Measurements from ENCODE around the gene ERC2.

The ERC2 gene

DNA sequence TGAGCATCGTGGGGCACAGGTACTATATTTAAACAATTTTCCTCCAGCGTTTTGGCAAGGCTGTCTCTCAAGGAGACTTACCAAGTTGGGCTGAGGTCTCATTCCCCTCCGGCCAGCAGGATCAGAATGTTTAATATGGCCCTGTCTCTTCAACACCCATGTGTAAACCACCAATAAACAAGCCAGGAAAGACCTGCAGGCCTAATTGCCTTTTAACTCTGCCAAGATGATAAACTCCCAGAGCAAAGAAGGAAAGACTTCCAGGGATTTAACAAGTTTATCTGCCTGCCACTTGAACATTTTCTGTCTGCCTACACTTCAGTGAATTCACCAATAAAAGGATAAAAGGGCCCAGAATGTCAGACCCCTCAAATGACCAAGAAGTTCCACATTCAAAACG is 850.9 kb downstream of the ERC2 start:
- Histone ChIP-seq H3K4me3 (ENCODE audit: low read depth, low read length) (no peak overlapping the region), H3K36me3 (ENCODE audit: control insufficient read depth in 2 of 2, insufficient read depth in 1 of 2, low read length in 2 of 2) (no peaks in the 10 kb centered on the region), H3K4me1 (ENCODE audit: control insufficient read depth, insufficient read depth, low read length) (peaks cover 23% of the 10 kb centered on the region), H3K27ac (ENCODE audit: extremely low read depth, low read depth, low read length) (no peak overlapping the region), H3K9me3 (ENCODE audit: control insufficient read depth, insufficient read depth, low read depth, low read length) (no peaks in the 10 kb centered on the region)
- TF ChIP-seq ZBTB7A (tag by site-specific recombination; IDR thresholded peaks at IDR 0.05; ENCODE audit: low read depth) (no peak), FEZF1 (tag by site-specific recombination; IDR thresholded peaks at IDR 0.05) (peak; percentile 76)
- TF ChIP-seq, protein P1, sequence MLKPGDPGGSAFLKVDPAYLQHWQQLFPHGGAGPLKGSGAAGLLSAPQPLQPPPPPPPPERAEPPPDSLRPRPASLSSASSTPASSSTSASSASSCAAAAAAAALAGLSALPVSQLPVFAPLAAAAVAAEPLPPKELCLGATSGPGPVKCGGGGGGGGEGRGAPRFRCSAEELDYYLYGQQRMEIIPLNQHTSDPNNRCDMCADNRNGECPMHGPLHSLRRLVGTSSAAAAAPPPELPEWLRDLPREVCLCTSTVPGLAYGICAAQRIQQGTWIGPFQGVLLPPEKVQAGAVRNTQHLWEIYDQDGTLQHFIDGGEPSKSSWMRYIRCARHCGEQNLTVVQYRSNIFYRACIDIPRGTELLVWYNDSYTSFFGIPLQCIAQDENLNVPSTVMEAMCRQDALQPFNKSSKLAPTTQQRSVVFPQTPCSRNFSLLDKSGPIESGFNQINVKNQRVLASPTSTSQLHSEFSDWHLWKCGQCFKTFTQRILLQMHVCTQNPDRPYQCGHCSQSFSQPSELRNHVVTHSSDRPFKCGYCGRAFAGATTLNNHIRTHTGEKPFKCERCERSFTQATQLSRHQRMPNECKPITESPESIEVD (tag by site-specific recombination; IDR thresholded peaks at IDR 0.05), result peak; percentile 62
- ChIA-PET POLR2A (no interaction called here), CTCF (no interaction called here)

DNA sequence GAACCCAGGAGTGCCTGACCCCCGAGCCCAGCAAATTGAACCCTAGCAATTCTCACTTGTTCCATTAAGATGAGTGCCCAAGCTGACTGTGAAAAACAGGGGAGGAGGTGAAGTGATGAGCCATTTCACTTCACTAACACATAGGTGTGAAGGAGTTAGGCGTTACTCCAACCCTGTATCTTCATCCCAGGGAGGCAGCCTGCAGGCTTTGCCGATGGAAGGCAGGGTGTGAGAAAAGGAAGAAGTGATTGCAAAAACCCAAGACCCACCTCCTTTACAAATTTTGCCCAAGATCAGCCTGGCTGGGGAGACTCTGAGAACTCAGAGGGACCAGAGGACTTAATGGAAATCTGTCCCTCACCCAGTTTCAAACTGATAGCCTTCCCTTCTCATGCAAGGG is 851.5 kb downstream of the ERC2 start:
- Histone ChIP-seq H3K36me3 (ENCODE audit: control insufficient read depth in 2 of 2, insufficient read depth in 1 of 2, low read length in 2 of 2) (no peaks in the 10 kb centered on the region), H3K9me3 (ENCODE audit: control insufficient read depth, insufficient read depth, low read depth, low read length) (no peaks in the 10 kb centered on the region), H3K27ac (ENCODE audit: extremely low read depth, low read depth, low read length) (no peak overlapping the region), H3K4me3 (ENCODE audit: low read depth, low read length) (no peak overlapping the region), H3K4me1 (ENCODE audit: control insufficient read depth, insufficient read depth, low read length) (peaks cover 20% of the 10 kb centered on the region)
- POLR2A ChIA-PET, result no interaction called here
- TF ChIP-seq ZNF37A (tag by site-specific recombination; IDR thresholded peaks at IDR 0.05) (no peak), ZSCAN16 (tag by site-specific recombination; IDR thresholded peaks at IDR 0.05) (no peak)
- TF ChIP-seq, protein P2, sequence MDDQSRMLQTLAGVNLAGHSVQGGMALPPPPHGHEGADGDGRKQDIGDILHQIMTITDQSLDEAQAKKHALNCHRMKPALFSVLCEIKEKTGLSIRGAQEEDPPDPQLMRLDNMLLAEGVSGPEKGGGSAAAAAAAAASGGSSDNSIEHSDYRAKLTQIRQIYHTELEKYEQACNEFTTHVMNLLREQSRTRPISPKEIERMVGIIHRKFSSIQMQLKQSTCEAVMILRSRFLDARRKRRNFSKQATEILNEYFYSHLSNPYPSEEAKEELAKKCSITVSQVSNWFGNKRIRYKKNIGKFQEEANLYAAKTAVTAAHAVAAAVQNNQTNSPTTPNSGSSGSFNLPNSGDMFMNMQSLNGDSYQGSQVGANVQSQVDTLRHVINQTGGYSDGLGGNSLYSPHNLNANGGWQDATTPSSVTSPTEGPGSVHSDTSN (CRISPR knock-in tag; IDR thresholded peaks at IDR 0.05), result no peak
- CTCF ChIA-PET, result no interaction called here

DNA sequence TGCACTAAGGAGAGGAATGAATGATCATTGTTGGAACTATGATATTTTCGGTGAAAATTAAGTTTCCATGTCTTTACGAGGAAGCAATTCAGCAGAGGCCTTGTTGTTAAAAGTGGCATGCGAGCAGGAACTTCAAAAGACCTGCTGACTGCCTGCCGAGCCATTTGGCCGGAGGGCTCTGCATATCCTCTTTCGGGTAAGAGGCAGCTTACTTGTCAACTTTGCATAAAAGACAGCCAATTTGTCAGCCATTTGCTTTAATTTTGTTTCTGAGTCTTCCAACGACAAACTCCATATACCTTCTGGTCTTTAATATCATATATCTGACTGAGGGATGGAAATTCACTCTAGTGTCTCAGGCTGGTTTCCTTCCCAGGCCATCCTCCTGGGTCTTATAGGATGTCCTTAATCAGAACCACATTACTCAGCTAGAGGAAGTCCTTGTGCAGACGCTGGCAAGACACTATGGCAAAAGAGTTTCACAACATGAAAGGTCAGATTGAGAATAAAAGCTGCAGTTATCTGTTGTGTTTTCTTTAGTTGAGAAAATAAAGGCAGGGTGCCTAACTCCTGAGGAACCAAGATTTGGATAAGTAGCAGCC is 852.5 kb downstream of the ERC2 start:
- ChIA-PET CTCF (no interaction called here), POLR2A (no interaction called here)
- no peak overlapping the region for H3K4me3 ChIP-seq (ENCODE audit: low read depth, low read length)
- H3K36me3 ChIP-seq (ENCODE audit: control insufficient read depth in 2 of 2, insufficient read depth in 1 of 2, low read length in 2 of 2), result no peaks in the 10 kb centered on the region
- TF ChIP-seq ZSCAN30 (tag by site-specific recombination; IDR thresholded peaks at IDR 0.05) (0 out of 2 replicates have a peak, but pooled peaks have one; percentile 32), ZBTB20 (tag by site-specific recombination; IDR thresholded peaks at IDR 0.05) (peak; percentile 37; the same call in 1 of the 2 replicates), TRIM28 (IDR thresholded peaks at IDR 0.05; ENCODE audit: borderline replicate concordance, low read length) (peak; percentile 67; the same call in 1 of the 2 replicates), FEZF1 (tag by site-specific recombination; IDR thresholded peaks at IDR 0.05) (peak; percentile 82), TCF7L2 (IDR thresholded peaks at IDR 0.05; ENCODE audit: borderline replicate concordance, low read depth, low read length) (peak; percentile 82), ZNF211 (tag by site-specific recombination; IDR thresholded peaks at IDR 0.05; ENCODE audit: low read depth) (no peak)
- H3K4me1 ChIP-seq (ENCODE audit: control insufficient read depth, insufficient read depth, low read length), result peaks cover 12% of the 10 kb centered on the region
- H3K9me3 ChIP-seq (ENCODE audit: control insufficient read depth, insufficient read depth, low read depth, low read length), result no peaks in the 10 kb centered on the region
- no peak overlapping the region; the same call in 1 of the 2 replicates for H3K27ac ChIP-seq (ENCODE audit: extremely low read depth, low read depth, low read length)

DNA sequence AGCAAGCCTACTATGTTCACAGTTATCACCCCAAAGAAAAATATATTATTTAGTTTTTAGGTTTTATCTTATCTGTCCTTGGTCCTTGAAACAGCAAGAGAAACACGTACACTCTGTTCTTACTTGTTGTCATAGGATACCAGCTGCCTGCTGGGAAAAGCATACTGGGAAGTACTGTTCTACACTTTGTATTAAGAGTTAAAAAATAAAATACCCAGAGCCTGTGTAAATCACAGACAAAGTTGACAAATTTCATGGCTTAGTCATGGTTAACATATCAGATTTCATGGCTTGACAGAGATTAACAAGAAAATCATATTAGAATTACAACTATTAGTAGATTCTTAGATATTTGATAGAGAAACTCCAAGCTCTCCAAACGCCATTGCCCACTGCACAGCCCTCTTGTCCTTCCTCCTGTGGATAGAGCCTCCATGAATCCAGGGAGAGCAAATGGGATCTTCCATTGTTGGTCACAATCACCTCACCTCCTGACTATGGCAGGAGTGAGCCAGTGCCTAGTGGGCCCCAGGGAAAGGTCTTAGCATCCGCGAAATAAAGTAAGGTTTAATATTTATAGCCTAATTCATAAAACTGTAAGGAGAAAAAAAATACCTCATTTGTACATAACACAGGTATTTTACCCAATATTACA is 853.1 kb downstream of the ERC2 start:
- ChIA-PET CTCF (no interaction called here), POLR2A (no interaction called here)
- peaks cover 10% of the 10 kb centered on the region for H3K4me1 ChIP-seq (ENCODE audit: control insufficient read depth, insufficient read depth, low read length)
- H3K9me3 ChIP-seq (ENCODE audit: control insufficient read depth, insufficient read depth, low read depth, low read length), result no peaks in the 10 kb centered on the region
- H3K27ac ChIP-seq (ENCODE audit: extremely low read depth, low read depth, low read length), result no peak overlapping the region
- H3K36me3 ChIP-seq (ENCODE audit: control insufficient read depth in 2 of 2, insufficient read depth in 1 of 2, low read length in 2 of 2), result no peaks in the 10 kb centered on the region
- H3K4me3 ChIP-seq (ENCODE audit: low read depth, low read length), result no peak overlapping the region
- TF ChIP-seq, protein P1 (tag by site-specific recombination; IDR thresholded peaks at IDR 0.05), result 0 out of 2 replicates have a peak, but pooled peaks have one; percentile 37
- TF ChIP-seq IKZF3 (tag by site-specific recombination; IDR thresholded peaks at IDR 0.05) (peak; percentile 61), ZNF155 (tag by site-specific recombination; IDR thresholded peaks at IDR 0.05) (no peak), ZNF366 (tag by site-specific recombination; conservative IDR thresholded peaks at IDR 0.05) (no peak), ZBTB20 (tag by site-specific recombination; IDR thresholded peaks at IDR 0.05) (peak; percentile 80), TCF7L2 (IDR thresholded peaks at IDR 0.05; ENCODE audit: borderline replicate concordance, low read depth, low read length) (no peak)
- TF ChIP-seq, protein P3, sequence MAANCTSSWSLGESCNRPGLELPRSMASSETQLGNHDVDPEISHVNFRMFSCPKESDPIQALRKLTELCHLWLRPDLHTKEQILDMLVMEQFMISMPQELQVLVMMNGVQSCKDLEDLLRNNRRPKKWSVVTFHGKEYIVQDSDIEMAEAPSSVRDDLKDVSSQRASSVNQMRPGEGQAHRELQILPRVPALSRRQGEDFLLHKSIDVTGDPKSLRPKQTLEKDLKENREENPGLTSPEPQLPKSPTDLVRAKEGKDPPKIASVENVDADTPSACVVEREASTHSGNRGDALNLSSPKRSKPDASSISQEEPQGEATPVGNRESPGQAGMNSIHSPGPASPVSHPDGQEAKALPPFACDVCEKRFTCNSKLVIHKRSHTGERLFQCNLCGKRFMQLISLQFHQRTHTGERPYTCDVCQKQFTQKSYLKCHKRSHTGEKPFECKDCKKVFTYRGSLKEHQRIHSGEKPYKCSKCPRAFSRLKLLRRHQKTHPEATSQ (tag by site-specific recombination; IDR thresholded peaks at IDR 0.05), result no peak
- TF ChIP-seq, protein P4, sequence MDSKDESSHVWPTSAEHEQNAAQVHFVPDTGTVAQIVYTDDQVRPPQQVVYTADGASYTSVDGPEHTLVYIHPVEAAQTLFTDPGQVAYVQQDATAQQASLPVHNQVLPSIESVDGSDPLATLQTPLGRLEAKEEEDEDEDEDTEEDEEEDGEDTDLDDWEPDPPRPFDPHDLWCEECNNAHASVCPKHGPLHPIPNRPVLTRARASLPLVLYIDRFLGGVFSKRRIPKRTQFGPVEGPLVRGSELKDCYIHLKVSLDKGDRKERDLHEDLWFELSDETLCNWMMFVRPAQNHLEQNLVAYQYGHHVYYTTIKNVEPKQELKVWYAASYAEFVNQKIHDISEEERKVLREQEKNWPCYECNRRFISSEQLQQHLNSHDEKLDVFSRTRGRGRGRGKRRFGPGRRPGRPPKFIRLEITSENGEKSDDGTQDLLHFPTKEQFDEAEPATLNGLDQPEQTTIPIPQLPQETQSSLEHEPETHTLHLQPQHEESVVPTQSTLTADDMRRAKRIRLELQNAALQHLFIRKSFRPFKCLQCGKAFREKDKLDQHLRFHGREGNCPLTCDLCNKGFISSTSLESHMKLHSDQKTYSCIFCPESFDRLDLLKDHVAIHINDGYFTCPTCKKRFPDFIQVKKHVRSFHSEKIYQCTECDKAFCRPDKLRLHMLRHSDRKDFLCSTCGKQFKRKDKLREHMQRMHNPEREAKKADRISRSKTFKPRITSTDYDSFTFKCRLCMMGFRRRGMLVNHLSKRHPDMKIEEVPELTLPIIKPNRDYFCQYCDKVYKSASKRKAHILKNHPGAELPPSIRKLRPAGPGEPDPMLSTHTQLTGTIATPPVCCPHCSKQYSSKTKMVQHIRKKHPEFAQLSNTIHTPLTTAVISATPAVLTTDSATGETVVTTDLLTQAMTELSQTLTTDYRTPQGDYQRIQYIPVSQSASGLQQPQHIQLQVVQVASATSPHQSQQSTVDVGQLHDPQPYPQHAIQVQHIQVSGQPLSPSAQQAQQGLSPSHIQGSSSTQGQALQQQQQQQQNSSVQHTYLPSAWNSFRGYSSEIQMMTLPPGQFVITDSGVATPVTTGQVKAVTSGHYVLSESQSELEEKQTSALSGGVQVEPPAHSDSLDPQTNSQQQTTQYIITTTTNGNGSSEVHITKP (tag by site-specific recombination; IDR thresholded peaks at IDR 0.05), result peak; percentile 36

Data from HEK293 (cell line).